Mesenchymal stem cell (in vitro differentiated cells and primary cell): Measurements from ENCODE around the gene LRCH4.

Experiments used
- DNase-seq: peaks from one replicate; pipeline ENCODE4 v3.0.0-alpha.2; 2013
- H2AFZ ChIP-seq: one replicate; pipeline ENCODE4 v1.6.1; 2013; ENCODE audit warnings: low read depth, mild to moderate bottlenecking, control low read depth, inconsistent platforms, low read length, moderate library complexity
- H2AK5ac ChIP-seq: 2 replicates; pipeline ENCODE4 v1.6.1; 2013; ENCODE audit warnings: low read length, moderate library complexity, mild to moderate bottlenecking, inconsistent platforms; ENCODE audit not compliant: severe bottlenecking
- H2BK120ac ChIP-seq: one replicate; pipeline ENCODE4 v1.6.1; 2013; ENCODE audit warnings: low read depth, mild to moderate bottlenecking, inconsistent platforms, low read length, moderate library complexity
- H2BK12ac ChIP-seq, 2 experiments: one replicate each; pipeline ENCODE4 v1.6.1; 2013; ENCODE audit warnings: inconsistent platforms in 2 of 2, low read length in 2 of 2, mild to moderate bottlenecking in 2 of 2, moderate library complexity in 2 of 2, control low read depth in 1 of 2
- H2BK15ac ChIP-seq: one replicate; pipeline ENCODE4 v1.6.1; 2013; ENCODE audit warnings: mild to moderate bottlenecking, low read depth, inconsistent platforms; ENCODE audit not compliant: poor library complexity, severe bottlenecking
- H2BK5ac ChIP-seq: 2 replicates; pipeline ENCODE4 v1.6.1; 2013; ENCODE audit warnings: low read depth, mild to moderate bottlenecking, low read length, control low read depth, inconsistent platforms; ENCODE audit not compliant: poor library complexity, severe bottlenecking
- H3K14ac ChIP-seq, 2 experiments: one replicate each; pipeline ENCODE4 v1.6.1; 2013; ENCODE audit warnings: inconsistent platforms in 2 of 2, low read length in 2 of 2, control low read depth in 1 of 2, mild to moderate bottlenecking in 1 of 2, moderate library complexity in 1 of 2
- H3K18ac ChIP-seq, 2 experiments: one replicate each; pipeline ENCODE4 v1.6.1; 2013; ENCODE audit warnings: inconsistent platforms in 2 of 2, low read length in 2 of 2, control low read depth in 1 of 2, low read depth in 1 of 2, mild to moderate bottlenecking in 1 of 2
- H3K23ac ChIP-seq, 2 experiments: one replicate each; pipeline ENCODE4 v1.6.1; 2013; ENCODE audit warnings: inconsistent platforms in 2 of 2, low read length in 2 of 2, mild to moderate bottlenecking in 2 of 2, moderate library complexity in 2 of 2, control low read depth in 1 of 2
- H3K27ac ChIP-seq: 2 replicates; pipeline ENCODE4 v1.5.1; 2013; ENCODE audit warnings: mild to moderate bottlenecking, moderate library complexity, low read length, control low read depth, inconsistent platforms; ENCODE audit not compliant: poor library complexity, severe bottlenecking
- H3K27me3 ChIP-seq, 2 experiments: 2 replicates each; pipeline versions ENCODE4 v1.6.1 to v1.7.0; 2013; ENCODE audit warnings: low read length in 2 of 2, mild to moderate bottlenecking in 2 of 2, moderate library complexity in 2 of 2, control low read depth in 1 of 2, inconsistent platforms in 1 of 2; ENCODE audit not compliant: control insufficient read depth in 1 of 2, insufficient read depth in 1 of 2
- H3K36me3 ChIP-seq, 2 experiments: 2 replicates each; pipeline versions ENCODE4 v1.6.1 to v1.7.0; 2013; ENCODE audit warnings: low read length in 2 of 2, control low read depth in 1 of 2, inconsistent platforms in 1 of 2, low read depth in 1 of 2, mild to moderate bottlenecking in 1 of 2; ENCODE audit not compliant: insufficient read depth in 2 of 2, control insufficient read depth in 1 of 2
- H3K4ac ChIP-seq, 2 experiments: one replicate each; pipeline ENCODE4 v1.6.1; 2013; ENCODE audit warnings: inconsistent platforms in 2 of 2, low read length in 2 of 2, mild to moderate bottlenecking in 2 of 2, moderate library complexity in 2 of 2, control low read depth in 1 of 2, low read depth in 1 of 2
- H3K4me1 ChIP-seq: 2 replicates; pipeline ENCODE4 v1.6.1; 2013; ENCODE audit warnings: low read depth, low read length, control low read depth; ENCODE audit not compliant: control insufficient read depth, insufficient read depth
- H3K4me2 ChIP-seq: 2 replicates; pipeline ENCODE4 v1.6.1; 2013; ENCODE audit warnings: low read length, mild to moderate bottlenecking, inconsistent platforms; ENCODE audit not compliant: poor library complexity, severe bottlenecking
- H3K4me3 ChIP-seq, 2 experiments: 2 replicates each; pipeline versions ENCODE4 v1.5.1 to v1.7.0; 2013; ENCODE audit warnings: low read length in 2 of 2, mild to moderate bottlenecking in 2 of 2, control low read depth in 1 of 2, low read depth in 1 of 2; ENCODE audit not compliant: insufficient read depth in 1 of 2
- H3K79me1 ChIP-seq: replicated peaks from 2 replicates; pipeline ENCODE4 v1.6.1; 2013; ENCODE audit warnings: mild to moderate bottlenecking, control low read depth, low read length, inconsistent platforms; ENCODE audit not compliant: poor library complexity, severe bottlenecking
- H3K9ac ChIP-seq: 2 replicates; pipeline ENCODE4 v1.7.0; 2013; ENCODE audit warnings: mild to moderate bottlenecking, low read length, moderate library complexity
- H3K9me3 ChIP-seq: 2 replicates; pipeline ENCODE4 v1.7.0; 2013; ENCODE audit warnings: mild to moderate bottlenecking, low read length; ENCODE audit not compliant: control insufficient read depth
- H4K8ac ChIP-seq: one replicate; pipeline ENCODE4 v1.6.1; 2013; ENCODE audit warnings: inconsistent platforms, mild to moderate bottlenecking, low read length, moderate library complexity
- H4K91ac ChIP-seq: one replicate; pipeline ENCODE4 v1.6.1; 2013; ENCODE audit warnings: mild to moderate bottlenecking, low read length, inconsistent platforms
- WGBS: methylation state at CpG from one replicate; pipeline ENCODE4 v1.1.7; 2013; ENCODE audit warnings: mixed read lengths; 5-methylcytosine and 5-hydroxymethylcytosine counted together

The LRCH4 gene

DNA sequence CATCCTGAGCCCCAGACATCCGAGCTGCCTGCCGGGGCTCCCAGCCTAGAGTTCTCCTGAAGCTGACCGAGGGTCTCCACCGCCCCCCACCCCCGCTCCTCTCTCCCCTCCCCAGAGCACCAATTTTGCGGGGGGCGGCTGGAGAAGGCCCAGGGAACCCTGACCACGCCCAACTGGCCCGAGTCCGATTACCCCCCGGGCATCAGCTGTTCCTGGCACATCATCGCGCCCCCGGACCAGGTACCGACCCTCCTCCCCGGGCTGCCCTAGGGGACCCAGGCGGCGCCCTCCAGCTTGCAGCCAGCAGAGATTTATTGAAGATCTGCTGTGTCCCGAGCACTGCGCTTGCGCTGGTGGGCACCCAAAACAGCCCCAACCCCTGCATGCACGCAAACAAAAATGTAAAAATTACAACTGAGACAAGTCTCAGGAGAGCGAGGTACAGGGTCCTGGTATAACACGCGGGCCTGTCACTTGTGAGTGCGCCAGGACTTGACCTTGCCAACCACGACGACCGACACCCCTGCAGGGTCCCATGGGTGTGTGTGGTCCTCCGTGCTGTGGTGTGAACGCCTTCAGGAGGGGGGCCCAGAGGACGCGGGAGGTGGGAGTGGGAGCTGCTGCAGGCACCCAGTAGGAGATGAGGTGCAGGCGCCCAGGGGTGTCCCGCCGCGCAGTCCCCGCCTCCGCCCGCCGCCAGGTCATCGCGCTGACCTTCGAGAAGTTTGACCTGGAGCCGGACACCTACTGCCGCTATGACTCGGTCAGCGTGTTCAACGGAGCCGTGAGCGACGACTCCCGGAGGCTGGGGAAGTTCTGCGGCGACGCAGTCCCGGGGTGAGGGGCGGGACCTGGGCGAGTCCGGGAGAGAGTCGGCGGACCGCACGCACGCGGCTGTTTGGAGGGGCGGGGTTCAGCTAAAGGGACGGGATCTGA lies 19.3 kb upstream of the LRCH4 start:
- peak overlapping the region in 1 of 2 experiments; percentile 53 for H3K23ac ChIP-seq
- H4K8ac ChIP-seq, result no peak overlapping the region
- WGBS, result 37% methylated on average over 68 of the region's 68 CpGs
- H3K4me2 ChIP-seq, result peak overlapping the region; percentile 93
- no peak overlapping the region for H2BK12ac ChIP-seq
- peak overlapping the region in 1 of 2 experiments; percentile 53 for H3K14ac ChIP-seq
- H2AFZ ChIP-seq, result no peak overlapping the region
- no peaks in the 10 kb centered on the region for H3K27me3 ChIP-seq
- H3K18ac ChIP-seq, result peak overlapping the region in 1 of 2 experiments; percentile 79
- H2BK120ac ChIP-seq, result peak overlapping the region; percentile 66
- no peaks in the 10 kb centered on the region for H3K9me3 ChIP-seq
- peak overlapping the region in 1 of 2 experiments; percentile 67 for H3K4ac ChIP-seq
- no peak overlapping the region for H2BK5ac ChIP-seq
- no peak overlapping the region for H3K27ac ChIP-seq
- peak overlapping the region; percentile 57 to 73 for H3K4me3 ChIP-seq
- peak; percentile 40 for DNase-seq
- H3K9ac ChIP-seq, result peak overlapping the region; percentile 67
- peaks cover 40% of the 10 kb centered on the region for H3K4me1 ChIP-seq
- no peak overlapping the region for H4K91ac ChIP-seq
- H2BK15ac ChIP-seq, result peak overlapping the region; percentile 46
- H3K36me3 ChIP-seq, result peaks cover 5 to 35% of the 10 kb centered on the region in 2 experiments
- H2AK5ac ChIP-seq, result no peak overlapping the region
- H3K79me1 ChIP-seq, result peaks cover 2% of the 10 kb centered on the region

DNA sequence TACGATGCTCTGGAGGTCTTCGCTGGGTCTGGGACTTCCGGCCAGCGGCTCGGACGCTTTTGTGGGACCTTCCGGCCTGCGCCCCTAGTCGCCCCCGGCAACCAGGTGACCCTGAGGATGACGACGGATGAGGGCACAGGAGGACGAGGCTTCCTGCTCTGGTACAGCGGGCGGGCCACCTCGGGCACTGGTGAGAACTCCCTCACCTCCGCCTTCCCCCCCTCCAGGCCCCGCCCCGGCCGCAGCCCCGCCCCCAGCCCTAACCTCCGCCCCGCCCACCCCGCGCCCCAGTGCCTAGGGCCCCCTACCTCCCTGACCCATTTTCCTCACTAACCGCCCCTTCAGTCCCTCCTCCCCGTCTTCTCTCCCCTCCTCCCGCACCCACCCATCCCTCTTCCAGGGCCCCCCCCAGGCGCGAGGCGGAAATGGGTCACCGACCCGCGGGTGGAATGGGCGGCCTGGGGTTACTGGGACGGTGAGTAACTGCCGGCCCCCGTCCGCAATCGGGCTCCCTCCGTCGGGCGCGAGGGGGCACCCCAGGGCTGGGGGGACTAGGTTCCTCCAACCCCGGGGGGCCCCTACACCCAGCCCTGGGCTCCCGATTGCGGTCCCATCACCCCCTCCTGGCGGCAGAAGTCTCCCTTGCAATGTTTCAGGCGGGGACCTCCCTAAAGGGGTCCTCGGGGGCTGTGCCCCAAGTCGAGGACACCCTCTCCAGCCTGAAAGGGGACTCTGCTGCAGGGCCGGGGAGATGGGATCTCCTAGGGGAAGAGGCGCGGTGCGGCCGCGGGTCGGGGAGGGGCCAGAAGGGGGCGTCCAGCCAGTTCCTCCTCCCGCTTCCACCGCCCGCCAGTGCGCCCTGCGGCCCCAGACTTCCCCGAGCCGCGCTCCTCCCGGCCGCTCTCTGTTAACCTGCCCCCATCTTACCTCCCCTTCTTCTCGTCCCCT lies 18.4 kb upstream of the LRCH4 start:
- peak overlapping the region; percentile 98 for H2BK15ac ChIP-seq
- H3K79me1 ChIP-seq, result peaks cover 2% of the 10 kb centered on the region
- H4K8ac ChIP-seq, result peak overlapping the region; percentile 95
- peak overlapping the region; percentile 74 for H3K27ac ChIP-seq
- peak overlapping the region in 1 of 2 experiments; percentile 10 for H3K23ac ChIP-seq
- peak; percentile 82 for DNase-seq
- peak overlapping the region; percentile 88 for H3K9ac ChIP-seq
- peak overlapping the region; percentile 8 for H2AFZ ChIP-seq
- H2BK5ac ChIP-seq, result peak overlapping the region; percentile 59
- under 1% methylated on average over 55 of the region's 70 CpGs for WGBS
- H4K91ac ChIP-seq, result peak overlapping the region; percentile 97
- peak overlapping the region; percentile 93 for H3K4me2 ChIP-seq
- peak overlapping the region; percentile 57 to 92 for H3K4me3 ChIP-seq
- H2BK120ac ChIP-seq, result peak overlapping the region; percentile 99
- no peak overlapping the region for H2AK5ac ChIP-seq
- H3K4me1 ChIP-seq, result peaks cover 41% of the 10 kb centered on the region
- peak overlapping the region; percentile 76 to 79 for H3K4ac ChIP-seq
- H3K36me3 ChIP-seq, result peaks cover 12 to 35% of the 10 kb centered on the region in 2 experiments
- no peaks in the 10 kb centered on the region for H3K27me3 ChIP-seq
- H3K18ac ChIP-seq, result peak overlapping the region; percentile 79 to 94
- peak overlapping the region; percentile 89 to 93 for H2BK12ac ChIP-seq
- H3K14ac ChIP-seq, result peak overlapping the region; percentile 7 to 84
- no peaks in the 10 kb centered on the region for H3K9me3 ChIP-seq

DNA sequence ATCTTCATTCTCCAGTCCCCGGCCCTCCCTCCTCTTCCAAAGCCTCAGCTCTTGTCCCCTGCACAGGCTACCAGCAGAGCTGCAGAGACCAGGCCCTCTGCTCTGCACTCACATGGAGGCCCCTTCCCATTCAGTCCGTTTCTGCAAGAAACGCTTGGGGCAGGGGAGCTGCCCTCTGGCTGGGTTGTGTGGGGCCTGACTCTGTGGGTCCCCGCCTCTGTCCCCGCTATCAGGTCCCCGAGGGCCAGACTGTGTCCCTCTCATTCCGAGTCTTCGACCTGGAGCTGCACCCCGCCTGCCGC lies 17.7 kb upstream of the LRCH4 start:
- WGBS, result 5% methylated on average over 10 of the region's 10 CpGs
- Histone ChIP-seq H2BK120ac (peak overlapping the region; percentile 99), H3K27ac (peak overlapping the region; percentile 74), H3K79me1 (peaks cover 2% of the 10 kb centered on the region), H3K18ac (peak overlapping the region; percentile 70 to 94), H3K9ac (peak overlapping the region; percentile 88), H2BK5ac (peak overlapping the region; percentile 59), H3K4ac (peak overlapping the region; percentile 8 to 79), H3K27me3 (no peaks in the 10 kb centered on the region), H4K8ac (peak overlapping the region; percentile 95), H3K36me3 (peaks cover 12 to 35% of the 10 kb centered on the region in 2 experiments), H2AK5ac (peak overlapping the region; percentile 45), H2BK12ac (peak overlapping the region; percentile 89 to 93), H3K23ac (peak overlapping the region in 1 of 2 experiments; percentile 10), H2AFZ (no peak overlapping the region), H3K9me3 (no peaks in the 10 kb centered on the region), H4K91ac (peak overlapping the region; percentile 97), H2BK15ac (peak overlapping the region; percentile 93), H3K4me1 (peaks cover 41% of the 10 kb centered on the region), H3K14ac (peak overlapping the region in 1 of 2 experiments; percentile 84), H3K4me3 (peak overlapping the region; percentile 57 to 92), H3K4me2 (peak overlapping the region; percentile 81)
- peak; percentile 69 for DNase-seq
